ENCODE data around the gene STAB1. TPM values are rescaled to one million over a fixed set of nuclear protein-coding genes. Genes with fewer than 3 reads are reported as not detected.

STAB1 gene
- total RNA-seq, 3 donors from 2014 or later (not counting 1 experiment from before 2014, with no cell fraction given): 1.8 to 26.5 (median 5.9) TPM

DNA sequence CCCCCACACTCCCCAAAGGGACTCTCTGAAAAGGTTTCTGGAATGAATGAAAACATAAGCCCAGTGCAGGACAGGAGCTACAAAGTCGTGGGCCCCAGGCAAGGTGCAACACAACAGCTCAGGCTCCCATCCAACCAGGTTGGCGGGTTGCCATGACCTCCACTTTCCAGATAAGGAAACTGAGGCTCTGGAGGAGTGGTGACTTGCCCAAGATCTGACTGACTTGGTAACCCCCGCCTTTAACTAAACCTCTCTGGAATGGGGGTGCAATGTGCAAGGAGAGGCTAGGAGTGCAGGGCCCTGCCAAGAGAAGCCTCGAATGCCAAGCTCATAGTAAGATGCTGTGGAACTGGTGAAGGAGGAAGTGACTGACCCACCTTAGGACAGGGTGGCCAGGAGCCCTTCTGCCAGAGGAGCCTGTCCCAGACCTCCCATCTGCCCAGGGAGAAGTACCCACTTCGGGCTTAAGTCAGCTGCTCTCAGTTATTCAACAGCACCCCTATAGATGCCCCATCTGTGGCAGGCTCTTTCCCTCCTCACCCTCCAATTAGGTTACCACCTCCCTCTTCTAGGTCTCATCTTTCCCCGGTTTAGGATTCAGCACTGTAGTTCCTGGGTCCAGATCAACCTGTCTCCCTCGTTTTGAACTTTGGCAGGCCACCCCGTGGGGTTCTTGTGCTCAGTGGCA is 40.7 kb upstream of the STAB1 start:
- Mint-ChIP-seq H3K9me3 (no peaks in the 10 kb centered on the region), H3K36me3 (no peaks in the 10 kb centered on the region), H3K4me1 (peaks cover 45 to 50% of the 10 kb centered on the region in 2 donors), H3K27me3 (ENCODE audit: low read depth in 2 of 2) (no peaks in the 10 kb centered on the region), H3K4me3 (peak overlapping the region; percentile 96), H3K27ac (peak overlapping the region; percentile 95 to 96)
- H3K27ac ChIP-seq (ENCODE audit: low read length): peak overlapping the region; percentile 88
- DNase-seq: peak in 1 of 2 donors; percentile 29
- H3K4me3 ChIP-seq (ENCODE audit: low read length): peak overlapping the region; percentile 59
- TF ChIP-seq, protein P1, sequence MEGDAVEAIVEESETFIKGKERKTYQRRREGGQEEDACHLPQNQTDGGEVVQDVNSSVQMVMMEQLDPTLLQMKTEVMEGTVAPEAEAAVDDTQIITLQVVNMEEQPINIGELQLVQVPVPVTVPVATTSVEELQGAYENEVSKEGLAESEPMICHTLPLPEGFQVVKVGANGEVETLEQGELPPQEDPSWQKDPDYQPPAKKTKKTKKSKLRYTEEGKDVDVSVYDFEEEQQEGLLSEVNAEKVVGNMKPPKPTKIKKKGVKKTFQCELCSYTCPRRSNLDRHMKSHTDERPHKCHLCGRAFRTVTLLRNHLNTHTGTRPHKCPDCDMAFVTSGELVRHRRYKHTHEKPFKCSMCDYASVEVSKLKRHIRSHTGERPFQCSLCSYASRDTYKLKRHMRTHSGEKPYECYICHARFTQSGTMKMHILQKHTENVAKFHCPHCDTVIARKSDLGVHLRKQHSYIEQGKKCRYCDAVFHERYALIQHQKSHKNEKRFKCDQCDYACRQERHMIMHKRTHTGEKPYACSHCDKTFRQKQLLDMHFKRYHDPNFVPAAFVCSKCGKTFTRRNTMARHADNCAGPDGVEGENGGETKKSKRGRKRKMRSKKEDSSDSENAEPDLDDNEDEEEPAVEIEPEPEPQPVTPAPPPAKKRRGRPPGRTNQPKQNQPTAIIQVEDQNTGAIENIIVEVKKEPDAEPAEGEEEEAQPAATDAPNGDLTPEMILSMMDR (IDR thresholded peaks at IDR 0.05): no peak
- no peak for ATAC-seq
- WGBS (ENCODE audit: insufficient coverage): 65% methylated on average over 8 of the region's 8 CpGs
- H3K36me3 ChIP-seq (ENCODE audit: control insufficient read depth, insufficient read depth, low read length): peaks cover 3% of the 10 kb centered on the region
- H3K4me1 ChIP-seq (ENCODE audit: control insufficient read depth, insufficient read depth, low read length): peaks cover 48% of the 10 kb centered on the region
- H3K27me3 ChIP-seq (ENCODE audit: control insufficient read depth, insufficient read depth, low read length): no peaks in the 10 kb centered on the region
- intact Hi-C loops (cut with micrococcal nuclease): no loop called here
- H3K9me3 ChIP-seq (ENCODE audit: control insufficient read depth, insufficient read depth, low read length): no peaks in the 10 kb centered on the region

DNA sequence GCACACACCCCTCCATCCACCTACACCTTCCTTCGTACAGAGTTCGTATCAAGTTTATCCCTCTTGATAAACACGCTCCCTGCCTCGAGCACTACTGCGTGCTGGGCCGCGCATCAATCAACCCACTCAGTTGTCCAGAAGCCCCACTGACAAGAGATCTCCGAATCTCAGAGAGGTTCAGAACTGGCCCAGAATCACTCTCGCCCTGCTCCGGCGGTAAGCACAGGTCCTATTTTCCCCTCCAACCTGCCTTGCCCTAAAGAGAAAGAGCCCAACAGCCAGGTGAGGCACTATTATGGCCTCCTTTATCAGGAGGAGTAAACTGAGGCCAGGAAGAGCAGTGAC is 40.2 kb upstream of the STAB1 start:
- H3K9me3 ChIP-seq (ENCODE audit: control insufficient read depth, insufficient read depth, low read length): no peaks in the 10 kb centered on the region
- Mint-ChIP-seq H3K27me3 (ENCODE audit: low read depth in 2 of 2) (no peaks in the 10 kb centered on the region), H3K4me3 (peak overlapping the region; percentile 96), H3K4me1 (peaks cover 46 to 50% of the 10 kb centered on the region in 2 donors), H3K27ac (peak overlapping the region; percentile 95 to 96), H3K36me3 (no peaks in the 10 kb centered on the region), H3K9me3 (no peaks in the 10 kb centered on the region)
- H3K4me1 ChIP-seq (ENCODE audit: control insufficient read depth, insufficient read depth, low read length): peaks cover 52% of the 10 kb centered on the region
- 55% methylated on average over 11 of the region's 11 CpGs for WGBS (ENCODE audit: insufficient coverage)
- H3K27me3 ChIP-seq (ENCODE audit: control insufficient read depth, insufficient read depth, low read length): no peaks in the 10 kb centered on the region
- H3K4me3 ChIP-seq (ENCODE audit: low read length): peak overlapping the region; percentile 59
- TF ChIP-seq, protein P1 (IDR thresholded peaks at IDR 0.05): no peak
- H3K36me3 ChIP-seq (ENCODE audit: control insufficient read depth, insufficient read depth, low read length): peaks cover 3% of the 10 kb centered on the region
- no peak for DNase-seq
- intact Hi-C loops (cut with micrococcal nuclease): loop anchor here (5.0 kb wide), 1 partner anchor 82 kb away; the partner anchor contains the start of gene UQCC5
- no peak for ATAC-seq
- peak overlapping the region; percentile 88 for H3K27ac ChIP-seq (ENCODE audit: low read length)

- peak within 1 kb of the TSS; percentile 90 for H3K27ac ChIP-seq (ENCODE audit: low read length)
- H3K36me3 ChIP-seq (ENCODE audit: control insufficient read depth, insufficient read depth, low read length): peaks cover 3% of the 10 kb centered on the region
- H3K4me1 ChIP-seq (ENCODE audit: control insufficient read depth, insufficient read depth, low read length): peaks cover 52% of the 10 kb centered on the region
- TF ChIP-seq, protein P1 (IDR thresholded peaks at IDR 0.05): no peak
- ATAC-seq (peak; percentile 81 to 93 (median 87)), DNase-seq (peak; percentile 97)
- H3K27ac Mint-ChIP-seq: peak within 1 kb of the TSS; percentile 95 to 96
- H3K27me3 Mint-ChIP-seq (ENCODE audit: low read depth in 2 of 2): no peaks in the 10 kb centered on the region
- intact Hi-C loops (cut with micrococcal nuclease): loop anchor here (5.0 kb wide), 1 partner anchor 82 kb away; the partner anchor contains the start of gene UQCC5
- no peaks in the 10 kb centered on the region for H3K9me3 Mint-ChIP-seq
- no peaks in the 10 kb centered on the region for H3K36me3 Mint-ChIP-seq
- WGBS (ENCODE audit: insufficient coverage): under 1% methylated on average over 86 of the region's 86 CpGs
- peaks cover 46 to 50% of the 10 kb centered on the region in 2 donors for H3K4me1 Mint-ChIP-seq
- no peaks in the 10 kb centered on the region for H3K27me3 ChIP-seq (ENCODE audit: control insufficient read depth, insufficient read depth, low read length)
- H3K4me3 ChIP-seq (ENCODE audit: low read length): peak within 1 kb of the TSS; percentile 93
- no peaks in the 10 kb centered on the region for H3K9me3 ChIP-seq (ENCODE audit: control insufficient read depth, insufficient read depth, low read length)
- H3K4me3 Mint-ChIP-seq: peak within 1 kb of the TSS; percentile 96
Measured at GRCh38 chr3:52455283-52456168, 39.6 kb upstream of the STAB1 start, which contains the start of gene NISCH. Gene NISCH, plus strand, starts transcription at chr3:52455604. Its CDS starts 38 bp downstream, at chr3:52455642.

All from natural killer cell (primary cell).